ENCODE results near the gene HPGDS. TPM values are rescaled to one million over a fixed set of nuclear protein-coding genes. Genes with fewer than 3 reads are reported as not detected.

Gene HPGDS
- total and polyA plus RNA-seq, 2 of the 13 experiments (the other 11 are each of a cell fraction or from before 2014, with no cell fraction given) = not detected

DNA sequence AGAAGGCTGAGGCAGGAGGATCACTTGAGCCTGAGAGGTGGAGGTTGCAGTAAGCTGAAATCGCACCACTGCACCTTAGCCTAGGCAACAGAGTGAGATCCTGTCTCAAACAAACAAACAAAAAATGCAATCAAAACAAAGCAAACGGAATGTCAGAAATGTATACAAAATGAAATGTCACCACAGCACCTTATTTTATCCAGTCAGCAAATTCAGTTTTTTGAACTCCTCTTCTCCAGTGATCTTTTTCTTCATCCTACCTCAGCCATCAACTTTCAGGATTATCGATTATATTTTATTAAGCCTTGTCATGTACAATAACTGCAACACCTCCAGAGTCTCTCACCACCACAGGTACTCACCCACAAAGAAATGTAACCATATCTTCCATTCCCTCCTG lies 31.1 kb upstream of the HPGDS start:
- Histone ChIP-seq H3K9ac (ENCODE audit: insufficient read depth, low read depth, low read length) (no peak overlapping the region), H3K27me3 (ENCODE audit: control insufficient read depth in 1 of 2, insufficient read depth in 2 of 2, low read length in 2 of 2) (peaks cover 0 to 3% of the 10 kb centered on the region in 2 experiments; a peak in 1 of 5 replicates), H3K4me1 (ENCODE audit: insufficient read depth, low read length) (no peaks in the 10 kb centered on the region), H3K27ac (ENCODE audit: extremely low read length, insufficient read depth, low read length) (no peak overlapping the region), H3K9me3 (ENCODE audit: low read length) (no peaks in the 10 kb centered on the region), H2AFZ (ENCODE audit: low read length) (no peak overlapping the region), H3K79me2 (ENCODE audit: insufficient read depth, low read length) (no peaks in the 10 kb centered on the region), H3K4me2 (ENCODE audit: low read depth, low read length) (no peak overlapping the region), H4K20me1 (ENCODE audit: insufficient read depth, low read length) (no peaks in the 10 kb centered on the region), H3K4me3 (replicated peaks in 1 of 3; ENCODE audit: insufficient read depth in 1 of 3, low read depth in 2 of 3, low read length in 3 of 3) (no peak overlapping the region), H3K36me3 (replicated peaks in 1 of 2; ENCODE audit: control insufficient read depth in 1 of 2, insufficient read depth in 2 of 2, low read length in 2 of 2) (no peaks in the 10 kb centered on the region)
- no peak for DNase-seq (ENCODE audit: low spot score)
- BruUV-seq (replicated peaks) = no TSS peak
- no peak for ATAC-seq
- CTCF ChIA-PET (ENCODE audit: low intra/inter-chr PET ratio, low total read pairs) = no interaction called here
- intact Hi-C loops (cut with micrococcal nuclease; ENCODE audit: unreplicated experiment) (no loop called here), in situ Hi-C loops (cut with HindIII; ENCODE audit: extremely low pct_ligation_motif_present, low pct_unique_long_range_greater_than_20kb) (no loop called here)
- WGBS (ENCODE audit: low lambda C conversion rate) = 25% methylated on average over 3 of the region's 3 CpGs
- FAIRE-seq = no peak
- POLR2A ChIA-PET = no interaction called here
- TF ChIP-seq TAF1 (CRISPR knock-in tag; IDR thresholded peaks at IDR 0.05) (no peak), MAFK (conservative IDR thresholded peaks at IDR 0.05 in 1 of 2, IDR thresholded peaks at IDR 0.05 in 1 of 2; ENCODE audit: low read length in 2 of 2) (peak; percentile 83 to 92), TEAD2 (CRISPR knock-in tag; IDR thresholded peaks at IDR 0.05) (no peak), MAFF (IDR thresholded peaks at IDR 0.05; ENCODE audit: low read depth, low read length) (peak; percentile 89), NPAS2 (CRISPR knock-in tag; IDR thresholded peaks at IDR 0.05; ENCODE audit: borderline replicate concordance) (no peak), SP2 (CRISPR knock-in tag; IDR thresholded peaks at IDR 0.05) (no peak)
- TF ChIP-seq, protein P1, sequence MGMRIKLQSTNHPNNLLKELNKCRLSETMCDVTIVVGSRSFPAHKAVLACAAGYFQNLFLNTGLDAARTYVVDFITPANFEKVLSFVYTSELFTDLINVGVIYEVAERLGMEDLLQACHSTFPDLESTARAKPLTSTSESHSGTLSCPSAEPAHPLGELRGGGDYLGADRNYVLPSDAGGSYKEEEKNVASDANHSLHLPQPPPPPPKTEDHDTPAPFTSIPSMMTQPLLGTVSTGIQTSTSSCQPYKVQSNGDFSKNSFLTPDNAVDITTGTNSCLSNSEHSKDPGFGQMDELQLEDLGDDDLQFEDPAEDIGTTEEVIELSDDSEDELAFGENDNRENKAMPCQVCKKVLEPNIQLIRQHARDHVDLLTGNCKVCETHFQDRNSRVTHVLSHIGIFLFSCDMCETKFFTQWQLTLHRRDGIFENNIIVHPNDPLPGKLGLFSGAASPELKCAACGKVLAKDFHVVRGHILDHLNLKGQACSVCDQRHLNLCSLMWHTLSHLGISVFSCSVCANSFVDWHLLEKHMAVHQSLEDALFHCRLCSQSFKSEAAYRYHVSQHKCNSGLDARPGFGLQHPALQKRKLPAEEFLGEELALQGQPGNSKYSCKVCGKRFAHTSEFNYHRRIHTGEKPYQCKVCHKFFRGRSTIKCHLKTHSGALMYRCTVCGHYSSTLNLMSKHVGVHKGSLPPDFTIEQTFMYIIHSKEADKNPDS (CRISPR knock-in tag; IDR thresholded peaks at IDR 0.05) = no peak

DNA sequence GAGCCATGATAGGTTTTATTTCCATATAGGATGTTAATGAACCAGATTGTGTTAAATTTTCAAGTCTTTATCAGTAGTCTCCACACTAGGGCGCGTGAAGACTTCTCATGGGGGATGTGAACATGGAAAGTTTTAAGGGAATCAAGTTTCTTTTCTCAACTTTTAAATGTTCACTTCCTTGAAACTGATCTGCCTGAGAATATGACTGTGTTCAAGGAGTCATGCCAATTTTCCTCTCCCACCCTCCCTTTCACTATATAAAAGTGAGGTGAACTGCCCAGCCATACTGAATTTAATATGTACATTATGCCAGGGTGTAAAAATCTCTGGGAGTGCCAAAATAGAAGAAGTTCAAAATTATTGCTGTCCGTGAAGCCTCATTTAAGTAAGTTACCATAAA lies 30.4 kb upstream of the HPGDS start:
- DNase-seq (ENCODE audit: low spot score) = no peak
- TF ChIP-seq ZNF354B (CRISPR knock-in tag; IDR thresholded peaks at IDR 0.05) = no peak
- TF ChIP-seq, protein P2, sequence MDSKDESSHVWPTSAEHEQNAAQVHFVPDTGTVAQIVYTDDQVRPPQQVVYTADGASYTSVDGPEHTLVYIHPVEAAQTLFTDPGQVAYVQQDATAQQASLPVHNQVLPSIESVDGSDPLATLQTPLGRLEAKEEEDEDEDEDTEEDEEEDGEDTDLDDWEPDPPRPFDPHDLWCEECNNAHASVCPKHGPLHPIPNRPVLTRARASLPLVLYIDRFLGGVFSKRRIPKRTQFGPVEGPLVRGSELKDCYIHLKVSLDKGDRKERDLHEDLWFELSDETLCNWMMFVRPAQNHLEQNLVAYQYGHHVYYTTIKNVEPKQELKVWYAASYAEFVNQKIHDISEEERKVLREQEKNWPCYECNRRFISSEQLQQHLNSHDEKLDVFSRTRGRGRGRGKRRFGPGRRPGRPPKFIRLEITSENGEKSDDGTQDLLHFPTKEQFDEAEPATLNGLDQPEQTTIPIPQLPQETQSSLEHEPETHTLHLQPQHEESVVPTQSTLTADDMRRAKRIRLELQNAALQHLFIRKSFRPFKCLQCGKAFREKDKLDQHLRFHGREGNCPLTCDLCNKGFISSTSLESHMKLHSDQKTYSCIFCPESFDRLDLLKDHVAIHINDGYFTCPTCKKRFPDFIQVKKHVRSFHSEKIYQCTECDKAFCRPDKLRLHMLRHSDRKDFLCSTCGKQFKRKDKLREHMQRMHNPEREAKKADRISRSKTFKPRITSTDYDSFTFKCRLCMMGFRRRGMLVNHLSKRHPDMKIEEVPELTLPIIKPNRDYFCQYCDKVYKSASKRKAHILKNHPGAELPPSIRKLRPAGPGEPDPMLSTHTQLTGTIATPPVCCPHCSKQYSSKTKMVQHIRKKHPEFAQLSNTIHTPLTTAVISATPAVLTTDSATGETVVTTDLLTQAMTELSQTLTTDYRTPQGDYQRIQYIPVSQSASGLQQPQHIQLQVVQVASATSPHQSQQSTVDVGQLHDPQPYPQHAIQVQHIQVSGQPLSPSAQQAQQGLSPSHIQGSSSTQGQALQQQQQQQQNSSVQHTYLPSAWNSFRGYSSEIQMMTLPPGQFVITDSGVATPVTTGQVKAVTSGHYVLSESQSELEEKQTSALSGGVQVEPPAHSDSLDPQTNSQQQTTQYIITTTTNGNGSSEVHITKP (CRISPR knock-in tag; IDR thresholded peaks at IDR 0.05; ENCODE audit: low read depth) = no peak

More for the DNA sequence above, 30.4 kb upstream of the HPGDS start:
- no peak overlapping the region for H3K4me2 ChIP-seq (ENCODE audit: low read depth, low read length)
- intact Hi-C loops (cut with micrococcal nuclease; ENCODE audit: unreplicated experiment) = no loop called here
- in situ Hi-C loops (cut with HindIII; ENCODE audit: extremely low pct_ligation_motif_present, low pct_unique_long_range_greater_than_20kb) = no loop called here
- ATAC-seq = no peak
- H3K9ac ChIP-seq (ENCODE audit: insufficient read depth, low read depth, low read length) = no peak overlapping the region
- 50% methylated on average over 3 of the region's 3 CpGs for WGBS (ENCODE audit: low lambda C conversion rate)
- H2AFZ ChIP-seq (ENCODE audit: low read length) = no peak overlapping the region
- H3K79me2 ChIP-seq (ENCODE audit: insufficient read depth, low read length) = no peaks in the 10 kb centered on the region
- H4K20me1 ChIP-seq (ENCODE audit: insufficient read depth, low read length) = no peaks in the 10 kb centered on the region
- H3K4me3 ChIP-seq (replicated peaks in 1 of 3; ENCODE audit: insufficient read depth in 1 of 3, low read depth in 2 of 3, low read length in 3 of 3) = no peak overlapping the region
- FAIRE-seq = no peak
- CTCF ChIA-PET (ENCODE audit: low intra/inter-chr PET ratio, low total read pairs) = no interaction called here
- H3K36me3 ChIP-seq (replicated peaks in 1 of 2; ENCODE audit: control insufficient read depth in 1 of 2, insufficient read depth in 2 of 2, low read length in 2 of 2) = no peaks in the 10 kb centered on the region
- H3K4me1 ChIP-seq (ENCODE audit: insufficient read depth, low read length) = no peaks in the 10 kb centered on the region
- H3K27me3 ChIP-seq (ENCODE audit: control insufficient read depth in 1 of 2, insufficient read depth in 2 of 2, low read length in 2 of 2) = peaks cover 0 to 3% of the 10 kb centered on the region in 2 experiments; a peak in 1 of 5 replicates
- H3K9me3 ChIP-seq (ENCODE audit: low read length) = no peaks in the 10 kb centered on the region
- BruUV-seq (replicated peaks) = no TSS peak
- no peak overlapping the region for H3K27ac ChIP-seq (ENCODE audit: extremely low read length, insufficient read depth, low read length)
- POLR2A ChIA-PET = no interaction called here

Data from HepG2 (cell line).